Smooth muscle cell (in vitro differentiated cells): Measurements from ENCODE around the gene DST. TPM values are rescaled to one million over a fixed set of nuclear protein-coding genes. Genes with fewer than 3 reads are reported as not detected.

Source experiments
- DNase-seq: peaks from one replicate; lab custom pipeline; 2025; ENCODE audit not compliant: unreplicated experiment; lab: John Stamatoyannopoulos, UW
- H2AFZ ChIP-seq: fragments of 200-600 bp; sonication (generic); 2 replicates; pipeline ENCODE4 v1.6.0; 2016; ENCODE audit warnings: antibody characterized with exemption, low read depth, mild to moderate bottlenecking
- H3F3A ChIP-seq: fragments of 200-600 bp; sonication (generic); 2 replicates; pipeline ENCODE4 v1.6.0; 2017; ENCODE audit warnings: antibody characterized with exemption, low read depth
- H3K27ac ChIP-seq: fragments of 200-600 bp; sonication (generic); 2 replicates; pipeline ENCODE4 v1.5.1; 2016; ENCODE audit warnings: low read depth, mild to moderate bottlenecking
- H3K27me3 ChIP-seq: fragments of 200-600 bp; sonication (generic); 2 replicates; pipeline ENCODE4 v1.6.1; 2016; ENCODE audit warnings: low read depth, mild to moderate bottlenecking
- H3K36me3 ChIP-seq: fragments of 200-600 bp; sonication (generic); 2 replicates; pipeline ENCODE4 v1.5.1; 2016; ENCODE audit warnings: low read depth
- H3K4me1 ChIP-seq: fragments of 200-600 bp; sonication (generic); 2 replicates; pipeline ENCODE4 v1.5.1; 2016; ENCODE audit warnings: low read depth
- H3K4me2 ChIP-seq: fragments of 200-600 bp; sonication (generic); 2 replicates; pipeline ENCODE4 v1.6.0; 2016; ENCODE audit warnings: mild to moderate bottlenecking
- H3K4me3 ChIP-seq: fragments of 200-600 bp; sonication (generic); 2 replicates; pipeline ENCODE4 v1.5.1; 2016; ENCODE audit warnings: mild to moderate bottlenecking
- H3K79me2 ChIP-seq: fragments of 200-600 bp; sonication (generic); 2 replicates; pipeline ENCODE4 v1.6.0; 2016; ENCODE audit warnings: low read depth, mild to moderate bottlenecking
- H3K9ac ChIP-seq: fragments of 200-600 bp; sonication (generic); 2 replicates; pipeline ENCODE4 v1.6.0; 2016; ENCODE audit warnings: low read depth
- H3K9me3 ChIP-seq: fragments of 200-600 bp; sonication (generic); replicated peaks from 2 replicates; pipeline ENCODE4 v1.5.1; 2016; ENCODE audit warnings: low read depth
- H4K20me1 ChIP-seq: fragments of 200-600 bp; sonication (generic); 2 replicates; pipeline ENCODE4 v1.6.0; 2016; ENCODE audit warnings: low read depth
- WGBS: methylation state at CpG from one replicate; pipeline ENCODE4 v1.1.7; 2016; ENCODE audit warnings: low lambda C conversion rate; 5-methylcytosine and 5-hydroxymethylcytosine counted together
- polyA plus RNA-seq: library from polyadenylated mRNA; unstranded; fragments of >200 nt; fragmentation: Nextera tagmentation; extraction: Ambion mirVana; gene quantifications from 2 replicates; pipeline ENCODE4 v1.2.1, GENCODE V29; 2016
- total RNA-seq: library from RNA; depleted of rRNA; stranded (reverse); fragments of >200 nt; gene quantifications from 2 replicates; pipeline ENCODE4 v1.2.3, GENCODE V29; 2014
- TF ChIP-seq, protein P1 (sequence below): fragments of 200-600 bp; sonication (generic); IDR thresholded peaks from 2 replicates; pipeline ENCODE4 v1.5.1; 2017; ENCODE audit warnings: borderline replicate concordance, mild to moderate bottlenecking, antibody characterized with exemption; ENCODE audit not compliant: insufficient read depth, poor library complexity, severe bottlenecking

Gene DST
- total and polyA plus RNA-seq, 2 experiments from 2014 or later, result 17.1 to 186 TPM

- H3K27me3 ChIP-seq, result no peaks in the 10 kb centered on the region
- no peak overlapping the region for H3K27ac ChIP-seq
- no peaks in the 10 kb centered on the region for H3K4me1 ChIP-seq
- TF ChIP-seq, protein P1, sequence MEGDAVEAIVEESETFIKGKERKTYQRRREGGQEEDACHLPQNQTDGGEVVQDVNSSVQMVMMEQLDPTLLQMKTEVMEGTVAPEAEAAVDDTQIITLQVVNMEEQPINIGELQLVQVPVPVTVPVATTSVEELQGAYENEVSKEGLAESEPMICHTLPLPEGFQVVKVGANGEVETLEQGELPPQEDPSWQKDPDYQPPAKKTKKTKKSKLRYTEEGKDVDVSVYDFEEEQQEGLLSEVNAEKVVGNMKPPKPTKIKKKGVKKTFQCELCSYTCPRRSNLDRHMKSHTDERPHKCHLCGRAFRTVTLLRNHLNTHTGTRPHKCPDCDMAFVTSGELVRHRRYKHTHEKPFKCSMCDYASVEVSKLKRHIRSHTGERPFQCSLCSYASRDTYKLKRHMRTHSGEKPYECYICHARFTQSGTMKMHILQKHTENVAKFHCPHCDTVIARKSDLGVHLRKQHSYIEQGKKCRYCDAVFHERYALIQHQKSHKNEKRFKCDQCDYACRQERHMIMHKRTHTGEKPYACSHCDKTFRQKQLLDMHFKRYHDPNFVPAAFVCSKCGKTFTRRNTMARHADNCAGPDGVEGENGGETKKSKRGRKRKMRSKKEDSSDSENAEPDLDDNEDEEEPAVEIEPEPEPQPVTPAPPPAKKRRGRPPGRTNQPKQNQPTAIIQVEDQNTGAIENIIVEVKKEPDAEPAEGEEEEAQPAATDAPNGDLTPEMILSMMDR, result no peak
- DNase-seq, result no peak
- no peak overlapping the region for H3K9ac ChIP-seq
- no peaks in the 10 kb centered on the region for H3K79me2 ChIP-seq
- no peaks in the 10 kb centered on the region for H3K9me3 ChIP-seq
- H3K36me3 ChIP-seq, result no peaks in the 10 kb centered on the region
- no peak overlapping the region for H2AFZ ChIP-seq
- WGBS, result 91% methylated on average over 5 of the region's 5 CpGs
- no peak overlapping the region for H3K4me3 ChIP-seq
- H3K4me2 ChIP-seq, result no peak overlapping the region
- H3F3A ChIP-seq, result no peaks in the 10 kb centered on the region
- no peaks in the 10 kb centered on the region for H4K20me1 ChIP-seq
Observed at GRCh38 chr6:56437171-56437900, 205.4 kb downstream of the DST start.

GRCh38 chr6:56435754-56436153 lies 206.9 kb downstream of the DST start:
- 85% methylated on average over 4 of the region's 4 CpGs for WGBS
- DNase-seq, result no peak
- no peak overlapping the region for H2AFZ ChIP-seq
- H3K9ac ChIP-seq, result no peak overlapping the region
- no peaks in the 10 kb centered on the region for H3K4me1 ChIP-seq
- no peaks in the 10 kb centered on the region for H3K27me3 ChIP-seq
- H3K27ac ChIP-seq, result no peak overlapping the region
- no peaks in the 10 kb centered on the region for H3F3A ChIP-seq
- no peaks in the 10 kb centered on the region for H4K20me1 ChIP-seq
- H3K79me2 ChIP-seq, result no peaks in the 10 kb centered on the region
- H3K9me3 ChIP-seq, result no peaks in the 10 kb centered on the region
- TF ChIP-seq, protein P1, result no peak
- no peak overlapping the region for H3K4me2 ChIP-seq
- no peaks in the 10 kb centered on the region for H3K36me3 ChIP-seq
- no peak overlapping the region for H3K4me3 ChIP-seq

DNA sequence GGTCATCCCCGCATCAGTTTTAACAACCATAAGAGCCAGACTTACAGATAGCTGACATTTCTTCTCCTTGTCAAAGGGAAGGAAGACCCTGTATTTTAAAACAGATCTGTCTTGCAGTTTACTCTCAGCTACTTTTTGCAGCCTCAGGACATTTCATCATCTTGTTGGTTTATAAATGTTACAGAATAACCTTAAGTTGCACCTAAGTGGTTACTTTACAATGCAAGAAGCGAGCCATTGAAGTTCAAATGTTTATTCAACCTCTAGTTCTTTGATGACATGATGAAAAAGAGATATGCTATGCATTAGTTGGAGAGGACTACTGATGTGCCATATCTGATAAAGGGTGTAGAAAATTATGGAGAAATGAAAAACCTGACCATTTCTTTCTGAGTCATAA lies 207.4 kb downstream of the DST start:
- no peaks in the 10 kb centered on the region for H3K27me3 ChIP-seq
- no peaks in the 10 kb centered on the region for H3K36me3 ChIP-seq
- no peaks in the 10 kb centered on the region for H3K9me3 ChIP-seq
- no peaks in the 10 kb centered on the region for H3F3A ChIP-seq
- TF ChIP-seq, protein P1, result no peak
- H3K4me3 ChIP-seq, result no peak overlapping the region
- H3K4me2 ChIP-seq, result no peak overlapping the region
- no peak for DNase-seq
- no peaks in the 10 kb centered on the region for H4K20me1 ChIP-seq
- no peak overlapping the region for H3K27ac ChIP-seq
- no peak overlapping the region for H3K9ac ChIP-seq
- H3K4me1 ChIP-seq, result no peaks in the 10 kb centered on the region
- 92% methylated on average over 2 of the region's 2 CpGs for WGBS
- no peaks in the 10 kb centered on the region for H3K79me2 ChIP-seq
- H2AFZ ChIP-seq, result no peak overlapping the region

- Histone ChIP-seq H3K4me2 (no peak overlapping the region), H3K27me3 (no peaks in the 10 kb centered on the region), H3K27ac (no peak overlapping the region), H3K79me2 (no peaks in the 10 kb centered on the region), H3K4me3 (no peak overlapping the region), H3K9me3 (no peaks in the 10 kb centered on the region), H3K36me3 (no peaks in the 10 kb centered on the region), H2AFZ (no peak overlapping the region), H3K4me1 (no peaks in the 10 kb centered on the region), H3F3A (no peaks in the 10 kb centered on the region), H4K20me1 (no peaks in the 10 kb centered on the region), H3K9ac (no peak overlapping the region)
- no peak for DNase-seq
- TF ChIP-seq, protein P1, result no peak
- WGBS, result 82% methylated on average over 2 of the region's 2 CpGs
Observed at GRCh38 chr6:56434606-56435005, 208.1 kb downstream of the DST start.
